HuH-7 (cell line): ENCODE measurements around the gene KRT8.
"Not testable (repeated sequence)": the region's sequence is repeated elsewhere in the genome, so short reads cannot be mapped to it uniquely, and the experiment has no call there.

Experiments used
- DNase-seq: peaks from one replicate; pipeline ENCODE4 v3.0.0; 2011; ENCODE audit warnings: low spot score

The KRT8 gene

GRCh38 chr12:52874573-52875435, 30.1 kb downstream of the KRT8 start:
- peak; percentile 15 for DNase-seq

DNA sequence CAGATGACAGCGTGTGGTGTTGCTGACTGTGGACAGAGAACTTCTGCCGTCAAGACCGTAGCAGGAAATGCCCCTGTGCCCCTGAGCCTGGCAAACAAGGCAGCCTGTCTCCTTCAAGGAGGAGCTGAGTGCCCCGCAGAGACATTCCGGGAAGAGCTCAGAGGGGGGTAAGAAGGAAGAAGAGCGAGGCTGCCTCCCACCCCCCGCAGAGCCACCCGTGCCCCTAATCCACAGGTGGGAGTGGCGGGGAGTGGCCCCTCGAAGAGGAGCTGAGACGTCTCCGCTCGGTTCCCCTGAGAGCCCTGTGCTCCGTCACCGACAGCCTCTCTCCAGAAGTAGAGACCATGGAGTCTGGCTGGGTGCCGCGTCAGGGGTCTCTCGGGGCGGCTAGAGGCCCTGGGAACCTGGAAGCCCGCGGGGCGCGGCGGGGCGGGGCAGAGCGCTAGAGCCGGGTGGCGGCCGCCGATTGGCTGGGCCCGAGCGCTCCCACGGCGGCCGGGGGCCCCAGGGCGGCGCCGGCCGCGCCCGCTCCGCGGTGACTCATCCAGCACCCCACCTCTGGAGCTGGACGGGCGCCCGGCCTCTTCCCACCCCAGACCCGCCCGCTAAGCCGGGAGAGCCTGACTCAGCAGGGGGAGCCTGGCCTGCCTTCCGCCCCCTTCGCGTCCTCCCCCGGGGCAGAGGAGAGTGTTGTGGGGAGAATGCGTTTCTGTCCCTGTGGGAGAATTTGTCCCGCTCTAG, 30.9 kb downstream of the KRT8 start:
- DNase-seq, result peak; percentile 78

DNA sequence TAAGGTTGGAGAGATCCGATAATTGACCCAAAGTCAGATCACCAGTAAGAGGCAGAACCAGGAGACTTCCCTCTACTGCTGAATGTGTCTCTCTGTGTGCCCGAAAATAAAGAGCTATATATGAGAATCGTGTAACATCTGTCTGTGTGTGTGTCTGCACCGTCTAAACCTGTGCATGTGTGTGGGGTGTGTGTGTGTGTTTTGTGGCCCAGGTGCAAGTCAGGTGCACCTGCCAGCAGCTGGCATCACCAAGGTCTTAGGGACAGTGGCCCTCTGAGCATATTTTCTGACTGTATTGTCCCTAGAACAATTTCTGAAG, 31.4 kb downstream of the KRT8 start:
- DNase-seq, result no peak

GRCh38 chr12:52872644-52873389, 32.1 kb downstream of the KRT8 start:
- DNase-seq, result no peak

DNA sequence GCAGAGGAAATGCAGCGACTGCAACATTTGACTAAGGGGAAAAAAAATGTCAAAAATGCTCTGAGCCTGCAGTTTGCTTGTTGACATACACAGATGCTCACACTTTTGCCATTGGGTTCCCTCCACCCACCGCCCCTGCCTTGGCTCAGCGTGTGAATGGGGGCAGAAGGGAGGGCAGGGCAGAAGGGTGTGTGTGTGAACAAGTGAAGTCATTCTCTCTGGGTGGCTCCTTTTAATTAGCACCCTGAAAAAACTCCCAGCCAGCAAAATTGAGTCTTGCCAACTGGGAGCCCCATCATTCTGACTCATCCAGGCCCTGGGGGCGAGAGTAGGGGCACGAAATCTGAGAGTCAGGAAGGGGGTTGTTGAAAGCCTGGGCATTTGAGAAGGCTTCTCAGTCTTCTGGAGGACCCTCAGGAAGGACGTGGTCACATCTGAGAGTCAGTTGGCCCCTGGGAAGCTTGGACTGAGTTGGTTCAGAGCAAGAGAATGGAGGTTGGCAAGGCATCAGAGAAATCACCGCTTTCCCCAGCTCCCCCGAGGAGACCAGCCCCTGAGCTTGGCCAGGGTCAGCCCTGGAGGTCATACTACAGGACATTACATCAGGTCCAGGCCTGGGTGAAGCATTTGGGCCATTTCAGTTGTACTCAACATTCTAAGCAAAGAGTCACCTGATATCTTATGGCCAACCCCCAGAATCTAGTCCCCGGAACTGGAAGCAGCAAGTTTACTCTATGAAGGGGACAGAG, 33.4 kb downstream of the KRT8 start:
- no peak for DNase-seq

DNA sequence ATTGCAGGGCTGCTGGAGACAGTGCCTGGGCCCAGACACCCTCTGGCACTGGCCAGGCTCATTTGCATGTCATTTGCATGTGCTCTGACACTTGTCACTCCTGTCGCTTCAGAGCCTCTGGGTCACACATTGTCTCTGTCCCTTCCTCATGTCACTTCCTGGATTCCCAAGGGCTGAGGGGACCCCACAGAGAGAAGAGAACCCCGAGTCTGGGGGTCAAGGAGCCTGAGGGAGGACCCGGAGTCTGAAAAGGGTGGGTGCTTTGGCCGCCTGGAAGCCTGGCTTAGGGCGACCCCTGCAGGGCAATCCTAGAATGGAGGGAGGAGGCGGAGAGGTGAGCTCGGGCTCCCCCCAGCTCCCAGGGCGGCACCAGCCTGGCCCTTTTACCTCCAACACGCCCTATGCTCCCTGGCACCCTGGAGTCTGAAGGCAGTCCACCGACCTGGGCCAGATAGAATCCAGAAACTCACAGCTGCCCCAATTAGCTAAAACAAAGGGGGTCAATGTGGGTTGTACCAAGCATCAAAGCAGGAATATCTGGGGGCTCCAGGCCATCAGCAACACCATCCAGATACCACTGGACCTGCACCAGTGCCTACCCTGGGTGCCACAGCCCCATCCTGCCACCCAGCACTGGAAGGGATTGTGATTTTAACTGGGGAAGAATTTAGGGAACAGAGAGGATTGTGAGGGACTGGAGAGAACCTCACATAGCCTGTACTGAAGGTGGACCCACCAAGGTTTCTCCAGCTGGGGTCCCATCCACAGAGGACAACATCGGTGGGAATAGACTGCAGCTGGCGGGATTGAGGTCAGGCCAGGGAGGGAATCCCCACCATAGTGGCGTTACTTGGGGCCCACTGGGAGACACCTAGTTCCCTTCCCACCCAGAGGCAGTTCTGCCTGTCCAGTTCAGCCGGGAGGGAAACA, 34.2 kb downstream of the KRT8 start:
- DNase-seq, result peak; percentile 88

GRCh38 chr12:52867642-52868041, 37.2 kb downstream of the KRT8 start:
- no peak for DNase-seq

DNA sequence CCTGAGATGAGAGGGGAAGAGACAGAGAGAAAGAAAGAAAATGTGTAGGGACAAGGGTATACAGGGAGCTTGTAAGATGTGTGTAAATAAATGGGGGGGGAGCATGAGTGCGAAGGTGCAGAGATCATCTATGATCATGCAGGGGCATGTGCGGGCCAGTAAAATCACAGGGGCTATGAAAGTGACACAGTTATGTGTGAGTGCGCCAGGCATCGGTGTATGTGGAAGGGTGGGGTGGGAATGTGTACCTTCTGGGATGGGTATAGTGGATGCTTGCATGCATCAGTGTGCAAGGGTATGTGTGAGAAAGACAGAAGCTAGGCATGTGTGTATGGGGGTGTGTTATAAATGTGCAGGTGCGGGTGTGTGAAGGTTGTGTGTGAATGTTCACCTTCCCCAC, 37.7 kb downstream of the KRT8 start:
- DNase-seq, result no peak

DNA sequence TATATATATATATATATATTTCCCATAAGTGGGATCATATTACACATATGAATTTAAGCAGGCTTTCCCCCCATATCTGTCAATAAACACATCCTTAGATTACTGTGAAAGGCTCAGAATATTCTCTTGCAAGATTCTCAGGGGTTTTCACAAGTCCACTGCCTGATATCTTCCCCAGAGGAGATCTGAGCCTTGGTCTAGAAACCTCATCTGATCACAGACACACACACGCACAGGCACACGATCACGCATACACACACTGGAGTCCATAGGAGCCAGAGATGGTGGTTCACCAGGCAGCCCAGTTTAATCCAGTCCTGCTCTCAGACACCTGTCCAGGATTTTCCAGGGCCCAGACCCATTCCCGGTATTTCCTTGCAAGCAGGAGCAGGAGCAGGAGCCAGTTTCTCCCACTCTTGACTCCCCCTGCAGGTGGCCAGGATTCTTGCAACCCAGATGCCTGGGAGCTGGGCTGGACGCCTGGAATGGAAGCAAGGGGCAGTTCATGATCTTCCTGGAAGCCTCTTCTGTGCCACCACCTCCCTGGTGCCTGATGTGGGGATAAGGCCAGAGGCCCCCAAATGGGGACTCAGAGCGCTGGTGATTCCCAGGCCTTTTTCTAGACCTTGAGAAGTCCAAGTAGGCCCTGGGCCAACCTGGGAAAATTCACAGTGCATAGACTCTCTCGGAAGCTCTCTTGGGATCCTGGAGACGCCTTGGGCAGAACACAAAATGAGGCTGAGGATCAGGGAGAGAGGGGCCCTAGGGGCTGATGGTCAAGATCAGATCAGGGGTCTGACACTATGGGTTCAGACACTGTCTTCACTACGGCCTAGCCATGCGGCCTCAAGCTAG, 39.6 kb downstream of the KRT8 start:
- DNase-seq, result peak; percentile 96

DNA sequence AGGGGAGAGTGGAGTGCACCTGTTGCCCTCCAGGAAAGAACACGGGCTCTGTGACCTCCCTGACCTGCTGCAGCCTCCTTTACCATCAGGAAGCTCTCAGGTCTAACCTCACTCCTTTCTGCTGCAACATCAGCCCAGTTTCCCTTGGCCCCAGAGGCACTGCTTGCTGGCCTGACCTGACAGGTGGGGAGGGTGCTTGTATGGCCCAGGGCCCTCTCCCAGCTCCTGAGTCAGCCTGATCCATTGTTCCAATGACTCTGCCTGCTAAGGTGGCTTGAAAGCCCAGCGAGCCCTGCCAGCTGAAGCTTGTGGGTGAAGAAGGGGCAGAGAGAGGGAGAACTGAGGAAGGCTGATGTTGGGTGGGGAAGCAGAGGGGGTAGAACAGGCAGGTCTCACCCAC, 42.9 kb downstream of the KRT8 start:
- DNase-seq, result no peak

DNA sequence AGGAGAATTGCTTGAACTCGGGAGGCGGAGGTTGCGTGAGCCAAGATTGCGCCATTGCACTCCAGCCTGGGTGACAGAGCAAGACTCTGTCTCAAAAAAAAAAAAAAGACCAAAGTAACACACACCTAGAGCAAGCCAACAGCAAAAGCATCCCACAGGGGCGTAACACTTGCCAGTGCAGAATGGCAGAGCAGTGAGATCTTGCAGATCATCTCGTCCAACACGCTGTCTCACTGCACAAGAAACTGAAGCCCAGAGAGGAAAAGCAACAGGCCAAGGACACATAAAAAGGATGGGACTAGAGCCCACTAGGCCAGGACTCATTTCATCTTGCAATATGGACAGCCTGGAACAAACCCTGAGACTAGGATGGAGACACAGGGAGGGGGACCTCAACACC, 43.4 kb downstream of the KRT8 start:
- DNase-seq, result no peak

DNA sequence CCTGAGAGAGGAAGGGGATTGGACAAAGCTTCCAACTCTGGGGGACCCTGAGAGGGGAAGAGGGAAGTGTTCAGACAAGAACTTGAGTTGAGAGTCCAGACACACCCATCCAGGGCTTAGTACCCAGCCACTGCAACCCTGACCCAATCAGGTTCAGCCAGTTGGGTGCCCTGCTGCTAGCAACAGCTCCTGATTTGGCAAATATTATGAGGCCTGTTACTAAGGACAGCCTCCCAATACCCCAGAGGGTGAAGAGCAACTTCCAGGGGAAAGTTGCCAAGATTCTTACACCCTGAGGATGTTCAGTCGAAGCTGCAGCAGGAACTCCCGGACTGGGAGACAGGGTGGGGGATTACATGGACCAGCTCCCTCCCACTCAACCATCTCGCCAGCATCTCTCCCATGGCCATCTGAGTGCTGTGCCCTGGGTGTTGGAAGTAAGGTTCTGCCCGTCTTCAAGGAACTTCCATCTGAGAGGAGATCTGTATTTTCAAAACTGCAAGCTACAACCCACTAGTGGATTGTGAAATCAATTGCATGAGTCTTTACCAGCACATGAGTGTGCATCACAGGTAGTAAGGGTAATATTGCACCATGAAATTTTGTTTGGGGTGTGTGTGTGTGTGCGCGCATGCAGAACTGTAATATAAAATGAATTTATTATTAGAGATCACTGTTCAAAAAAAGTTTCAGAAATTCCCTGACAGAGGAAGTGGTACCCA, 44.6 kb downstream of the KRT8 start:
- no peak for DNase-seq

GRCh38 chr12:52857500-52857899, 47.4 kb downstream of the KRT8 start:
- no peak for DNase-seq

GRCh38 chr12:52856787-52857186, 48.1 kb downstream of the KRT8 start:
- no peak for DNase-seq

DNA sequence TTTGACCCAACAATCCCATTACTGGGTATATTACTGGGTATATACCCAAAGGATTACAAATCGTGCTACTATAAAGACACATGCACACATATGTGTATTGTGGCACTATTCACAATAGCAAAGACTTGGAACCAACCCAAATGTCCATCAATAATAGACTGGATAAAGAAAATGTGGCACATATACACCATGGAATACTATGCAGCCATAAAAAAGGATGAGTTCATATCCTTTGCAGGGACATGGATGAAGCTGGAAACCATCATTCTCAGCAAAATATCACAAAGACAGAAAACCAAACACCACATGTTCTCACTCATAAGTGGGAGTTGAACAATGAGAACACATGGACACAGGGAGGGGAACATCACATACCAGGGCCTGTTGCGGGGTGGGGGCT, 48.8 kb downstream of the KRT8 start:
- DNase-seq, result not testable (repeated sequence)

DNA sequence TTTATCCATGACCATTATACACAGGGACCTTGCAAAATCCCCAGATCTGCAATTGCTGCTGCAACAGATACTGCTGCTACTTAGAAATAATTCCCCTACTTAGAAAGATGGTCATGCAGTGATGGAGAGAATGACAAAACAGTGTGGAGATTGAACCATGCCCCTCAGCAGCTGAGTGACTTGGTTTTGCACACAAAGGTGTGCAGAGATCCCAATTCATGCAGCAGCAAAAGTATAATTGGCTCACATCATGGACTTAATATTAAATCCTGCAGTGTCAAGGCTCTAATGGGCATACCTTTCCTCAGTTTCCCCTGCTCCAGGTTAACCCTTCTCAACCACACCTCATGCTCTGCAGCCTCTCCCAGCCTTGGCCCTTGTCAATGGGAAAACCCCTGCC, 53.1 kb downstream of the KRT8 start:
- DNase-seq, result no peak

DNA sequence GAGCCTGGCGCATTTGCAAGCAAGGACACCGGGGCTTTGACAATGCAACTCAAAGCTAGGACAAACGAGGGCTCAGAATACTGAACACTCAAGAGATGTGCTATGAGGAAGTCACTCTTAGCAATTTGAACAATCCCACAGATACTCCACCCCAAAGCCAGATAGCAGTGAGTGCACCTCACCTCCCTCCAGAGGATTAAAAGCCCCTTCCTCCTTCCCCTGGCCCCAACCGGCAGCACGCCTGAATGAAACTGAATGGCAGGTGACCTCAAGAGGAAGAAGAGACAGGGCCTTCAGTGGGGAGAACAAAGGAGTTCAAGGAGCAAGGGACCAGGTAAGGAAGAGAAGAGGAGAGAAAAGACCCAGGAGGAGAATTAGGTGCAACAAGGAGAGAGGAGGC, 54.2 kb downstream of the KRT8 start:
- DNase-seq, result no peak

- no peak for DNase-seq
Observed at GRCh38 chr12:52849511-52849910, 55.4 kb downstream of the KRT8 start.

DNA sequence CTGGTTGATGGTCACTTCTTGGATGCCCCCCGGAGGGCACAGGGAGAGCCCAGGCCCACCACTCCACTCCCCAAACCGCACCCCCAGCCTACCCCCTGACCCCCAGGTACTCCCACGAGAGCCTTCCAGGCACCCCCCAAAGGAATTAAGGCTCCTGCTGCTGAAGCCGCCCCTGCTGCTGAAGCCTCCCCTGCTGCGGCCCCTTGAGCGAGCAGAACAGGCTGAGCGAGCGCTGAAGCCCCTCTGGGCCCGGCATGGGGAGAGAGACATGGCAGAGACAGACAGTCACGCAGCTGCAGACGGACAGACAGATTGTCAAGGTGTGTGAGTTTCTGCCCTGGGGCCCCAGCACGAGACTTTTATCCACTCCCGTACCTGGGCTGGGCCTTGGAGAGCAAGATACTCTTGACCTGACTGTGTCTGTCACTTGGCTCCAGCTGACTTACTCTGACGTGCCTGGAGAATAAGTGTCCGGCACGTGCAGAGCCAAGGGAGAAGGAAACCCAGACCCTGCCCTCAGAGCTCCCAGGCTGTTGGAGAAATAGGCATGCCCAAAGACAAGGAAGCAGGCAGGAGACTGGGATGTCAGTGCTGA, 56.1 kb downstream of the KRT8 start, which contains the start of gene KRT78:
TSS of gene KRT78 (minus strand) at position 334 of the 595 bp plus-strand sequence. CDS start at position 270, 64 bp downstream.
- no peak for DNase-seq
